DOHH2 (cell line): ENCODE results near the gene PPFIA1.

ENCODE experiments used
- H3F3A ChIP-seq: fragments of 200-600 bp; sonication (generic), shearing (Covaris generic); 2 replicates; pipeline ENCODE4 v1.6.0; 2016; ENCODE audit warnings: antibody characterized with exemption, mild to moderate bottlenecking; ENCODE audit not compliant: control insufficient read depth, insufficient read depth
- H3K27ac ChIP-seq: fragments of 200-600 bp; sonication (generic); 2 replicates; pipeline ENCODE4 v1.5.1; 2014; ENCODE audit warnings: low read depth, mild to moderate bottlenecking, low read length, moderate library complexity
- H3K27me3 ChIP-seq: fragments of 200-600 bp; sonication (generic); 2 replicates; pipeline ENCODE4 v1.6.1; 2014; ENCODE audit warnings: mild to moderate bottlenecking, low read length, mixed read lengths; ENCODE audit not compliant: control insufficient read depth
- H3K36me3 ChIP-seq: fragments of 200-600 bp; sonication (generic); 2 replicates; pipeline ENCODE4 v1.6.1; 2014; ENCODE audit warnings: mild to moderate bottlenecking, low read length, moderate library complexity, mixed read lengths; ENCODE audit not compliant: control insufficient read depth
- H3K4me1 ChIP-seq: fragments of 200-600 bp; sonication (generic); 2 replicates; pipeline ENCODE4 v1.6.1; 2014; ENCODE audit warnings: mild to moderate bottlenecking, low read length, mixed read lengths; ENCODE audit not compliant: control insufficient read depth
- H3K4me2 ChIP-seq: fragments of 200-600 bp; sonication (generic); 2 replicates; pipeline ENCODE4 v1.6.0; 2014; ENCODE audit warnings: mild to moderate bottlenecking, low read length, moderate library complexity
- H3K4me3 ChIP-seq: fragments of 200-600 bp; sonication (generic); 2 replicates; pipeline ENCODE4 v1.5.1; 2014; ENCODE audit warnings: mild to moderate bottlenecking, low read length, mixed read lengths
- H3K79me2 ChIP-seq: fragments of 200-600 bp; sonication (generic); 2 replicates; pipeline ENCODE4 v1.6.1; 2014; ENCODE audit warnings: mild to moderate bottlenecking, low read length, mixed read lengths; ENCODE audit not compliant: control insufficient read depth
- H3K9me2 ChIP-seq: fragments of 200-600 bp; sonication (generic); replicated peaks from 2 replicates; pipeline ENCODE4 v1.6.1; 2014; ENCODE audit warnings: mild to moderate bottlenecking, low read length, mixed read lengths; ENCODE audit not compliant: control insufficient read depth
- H3K9me3 ChIP-seq: fragments of 200-600 bp; sonication (generic); 2 replicates; pipeline ENCODE4 v1.6.1; 2014; ENCODE audit warnings: antibody characterized with exemption, low read length, mixed read lengths; ENCODE audit not compliant: control insufficient read depth, insufficient read depth
- H4K20me1 ChIP-seq: fragments of 200-600 bp; sonication (generic); 2 replicates; pipeline ENCODE4 v1.6.0; 2014; ENCODE audit warnings: low read depth, mild to moderate bottlenecking, antibody characterized with exemption, low read length, moderate library complexity; ENCODE audit not compliant: control insufficient read depth, insufficient read depth
- CTCF ChIP-seq: fragments of 200-600 bp; sonication (generic); IDR thresholded peaks from one replicate; pipeline ENCODE4 v1.5.1; 2014; ENCODE audit warnings: antibody characterized with exemption, mild to moderate bottlenecking, low read depth, low read length; ENCODE audit not compliant: poor library complexity, severe bottlenecking
- EZH2phosphoT487 ChIP-seq: fragments of 200-600 bp; sonication (generic); IDR thresholded peaks from 2 replicates; pipeline ENCODE4 v1.6.1; 2017; ENCODE audit warnings: borderline replicate concordance, mild to moderate bottlenecking, antibody characterized with exemption, low read length, moderate library complexity, mixed read lengths

The PPFIA1 gene

GRCh38 chr11:70317581-70318305, 47.3 kb downstream of the PPFIA1 start:
- Histone ChIP-seq H4K20me1 (0 out of 2 replicates have a peak, but pooled peaks cover 5% of the 10 kb centered on the region), H3K9me3 (no peaks in the 10 kb centered on the region), H3K9me2 (no peaks in the 10 kb centered on the region), H3K36me3 (peaks cover 8% of the 10 kb centered on the region; the same call in 1 of the 2 replicates), H3K27me3 (no peaks in the 10 kb centered on the region), H3F3A (no peaks in the 10 kb centered on the region), H3K4me3 (no peak overlapping the region), H3K4me1 (peaks cover 4% of the 10 kb centered on the region; the same call in 1 of the 2 replicates), H3K27ac (no peak overlapping the region), H3K4me2 (no peak overlapping the region), H3K79me2 (peaks cover 5% of the 10 kb centered on the region; the same call in 1 of the 2 replicates)
- no peak for TF ChIP-seq CTCF
- TF ChIP-seq EZH2phosphoT487, result no peak

- no peaks in the 10 kb centered on the region for H3K9me3 ChIP-seq
- H3F3A ChIP-seq, result no peaks in the 10 kb centered on the region
- H4K20me1 ChIP-seq, result 0 out of 2 replicates have a peak, but pooled peaks cover 5% of the 10 kb centered on the region
- no peaks in the 10 kb centered on the region; the same call in 1 of the 2 replicates for H3K79me2 ChIP-seq
- H3K4me3 ChIP-seq, result no peak overlapping the region
- no peak overlapping the region for H3K27ac ChIP-seq
- TF ChIP-seq CTCF (no peak), EZH2phosphoT487 (no peak)
- H3K4me1 ChIP-seq, result peaks cover 4% of the 10 kb centered on the region; the same call in 1 of the 2 replicates
- no peak overlapping the region for H3K4me2 ChIP-seq
- H3K27me3 ChIP-seq, result no peaks in the 10 kb centered on the region
- no peaks in the 10 kb centered on the region for H3K9me2 ChIP-seq
- H3K36me3 ChIP-seq, result peaks cover 18% of the 10 kb centered on the region; the same call in 1 of the 2 replicates
Measured at GRCh38 chr11:70319396-70320076, 49.0 kb downstream of the PPFIA1 start.

- H3K9me3 ChIP-seq, result no peaks in the 10 kb centered on the region
- no peaks in the 10 kb centered on the region for H3F3A ChIP-seq
- peaks cover 3% of the 10 kb centered on the region; the same call in 1 of the 2 replicates for H3K4me1 ChIP-seq
- no peak overlapping the region for H3K4me2 ChIP-seq
- H3K4me3 ChIP-seq, result no peak overlapping the region
- H3K79me2 ChIP-seq, result no peaks in the 10 kb centered on the region; the same call in 1 of the 2 replicates
- peaks cover 37% of the 10 kb centered on the region for H3K36me3 ChIP-seq
- H3K27ac ChIP-seq, result no peak overlapping the region
- no peaks in the 10 kb centered on the region for H3K9me2 ChIP-seq
- no peaks in the 10 kb centered on the region for H3K27me3 ChIP-seq
- TF ChIP-seq CTCF (no peak), EZH2phosphoT487 (no peak)
- 0 out of 2 replicates have a peak, but pooled peaks cover 5% of the 10 kb centered on the region for H4K20me1 ChIP-seq
Measured at GRCh38 chr11:70322666-70323065, 52.2 kb downstream of the PPFIA1 start.
